Activated T-helper 2 cell treated with anti-CD3 and anti-CD28 coated beads, Interferon-gamma antibody, Interleukin-2, Interleukin-4, amounts not matched to agents 10 μg/mL and 5 μg/mL and 100 μg/mL, durations not matched to agents 14 hours and 24 hours and 36 hours (primary cell): ENCODE results near the gene LAMA3. TPM values are rescaled to one million over a fixed set of nuclear protein-coding genes. Genes with fewer than 3 reads are reported as not detected.

Source experiments
- DNase-seq: peaks from one replicate; pipeline ENCODE4 v3.0.0; 2021; ENCODE audit warnings: low spot score
- H3K27ac Mint-ChIP-seq: one replicate; pipeline ENCODE4 v1.8.0; 2021; ENCODE audit warnings: mixed read lengths
- H3K27me3 Mint-ChIP-seq: one replicate; pipeline ENCODE4 v1.8.0; 2021; ENCODE audit warnings: low read depth, mixed read lengths
- H3K36me3 Mint-ChIP-seq: one replicate; pipeline ENCODE4 v1.8.0; 2021; ENCODE audit warnings: low read depth, mixed read lengths
- H3K4me1 Mint-ChIP-seq: one replicate; pipeline ENCODE4 v1.8.0; 2021; ENCODE audit warnings: low read depth, mixed read lengths
- H3K4me3 Mint-ChIP-seq: one replicate; pipeline ENCODE4 v1.8.0; 2021; ENCODE audit warnings: low read depth, mild to moderate bottlenecking, moderate library complexity, mixed read lengths
- H3K9me3 Mint-ChIP-seq: one replicate; pipeline ENCODE4 v1.8.0; 2021; ENCODE audit warnings: mixed read lengths
- intact Hi-C: fragments of 100-400 bp; cut with micrococcal nuclease; formaldehyde crosslinking; loops from one replicate; pipeline ENCODE4 v1.15.1; 2023
- total RNA-seq: library from RNA; stranded (reverse); gene quantifications from 2 replicates; pipeline ENCODE4 v1.2.3, GENCODE V29; 2022

Gene LAMA3
- total RNA-seq = 0.05 TPM in 1 of 2 replicates, not detected in the other

- H3K36me3 Mint-ChIP-seq = no peaks in the 10 kb centered on the region
- intact Hi-C loops = no loop called here
- H3K4me3 Mint-ChIP-seq = peak within 1 kb of the TSS; percentile 17
- no peak for DNase-seq
- H3K27ac Mint-ChIP-seq = no peak within 1 kb of the TSS
- peaks cover 50% of the 10 kb centered on the region for H3K27me3 Mint-ChIP-seq
- no peaks in the 10 kb centered on the region for H3K9me3 Mint-ChIP-seq
- no peaks in the 10 kb centered on the region for H3K4me1 Mint-ChIP-seq
Observed at GRCh38 chr18:23689031-23689615, at the start of gene LAMA3. LAMA3 (plus strand) TSS chr18:23689453; CDS start chr18:23689684, 231 bp downstream.

- H3K9me3 Mint-ChIP-seq = no peaks in the 10 kb centered on the region
- H3K36me3 Mint-ChIP-seq = no peaks in the 10 kb centered on the region
Observed at GRCh38 chr18:23640052-23640451, 49.2 kb upstream of the LAMA3 start.

GRCh38 chr18:23641143-23641720 lies 48.0 kb upstream of the LAMA3 start:
- H3K4me1 Mint-ChIP-seq = no peaks in the 10 kb centered on the region
- DNase-seq = no peak
- H3K9me3 Mint-ChIP-seq = no peaks in the 10 kb centered on the region
- peaks cover 23% of the 10 kb centered on the region for H3K27me3 Mint-ChIP-seq
- no peak overlapping the region for H3K27ac Mint-ChIP-seq
- H3K4me3 Mint-ChIP-seq = no peak overlapping the region
- H3K36me3 Mint-ChIP-seq = no peaks in the 10 kb centered on the region
- intact Hi-C loops = no loop called here

More at GRCh38 chr18:23640052-23640451, 49.2 kb upstream of the LAMA3 start:
- intact Hi-C loops = no loop called here
- DNase-seq = no peak
- Mint-ChIP-seq H3K4me3 (no peak overlapping the region), H3K4me1 (peaks cover 3% of the 10 kb centered on the region), H3K27me3 (peaks cover 26% of the 10 kb centered on the region), H3K27ac (no peak overlapping the region)

- H3K36me3 Mint-ChIP-seq = no peaks in the 10 kb centered on the region
- H3K4me3 Mint-ChIP-seq = no peak overlapping the region
- H3K27me3 Mint-ChIP-seq = peaks cover 28% of the 10 kb centered on the region
- no peak for DNase-seq
- H3K9me3 Mint-ChIP-seq = no peaks in the 10 kb centered on the region
- no peak overlapping the region for H3K27ac Mint-ChIP-seq
- H3K4me1 Mint-ChIP-seq = no peaks in the 10 kb centered on the region
- intact Hi-C loops = no loop called here
Observed at GRCh38 chr18:23641937-23642666, 47.2 kb upstream of the LAMA3 start.

GRCh38 chr18:23643815-23644490 lies 45.3 kb upstream of the LAMA3 start:
- Mint-ChIP-seq H3K27ac (no peak overlapping the region), H3K27me3 (peaks cover 27% of the 10 kb centered on the region), H3K4me1 (no peaks in the 10 kb centered on the region), H3K9me3 (no peaks in the 10 kb centered on the region), H3K4me3 (no peak overlapping the region), H3K36me3 (no peaks in the 10 kb centered on the region)
- intact Hi-C loops = no loop called here
- no peak for DNase-seq

- Mint-ChIP-seq H3K4me3 (no peak overlapping the region), H3K27ac (no peak overlapping the region), H3K27me3 (peaks cover 27% of the 10 kb centered on the region), H3K36me3 (no peaks in the 10 kb centered on the region), H3K9me3 (no peaks in the 10 kb centered on the region), H3K4me1 (no peaks in the 10 kb centered on the region)
- DNase-seq = no peak
- intact Hi-C loops = no loop called here
Observed at GRCh38 chr18:23645568-23646175, 43.6 kb upstream of the LAMA3 start.

GRCh38 chr18:23646282-23646681 lies 43.0 kb upstream of the LAMA3 start:
- DNase-seq = no peak
- intact Hi-C loops = no loop called here
- Mint-ChIP-seq H3K4me1 (no peaks in the 10 kb centered on the region), H3K4me3 (no peak overlapping the region), H3K27me3 (peaks cover 27% of the 10 kb centered on the region), H3K9me3 (no peaks in the 10 kb centered on the region), H3K27ac (no peak overlapping the region), H3K36me3 (no peaks in the 10 kb centered on the region)

- Mint-ChIP-seq H3K9me3 (no peaks in the 10 kb centered on the region), H3K4me3 (no peak overlapping the region), H3K36me3 (no peaks in the 10 kb centered on the region)
Observed at GRCh38 chr18:23648456-23648855, 40.8 kb upstream of the LAMA3 start.

GRCh38 chr18:23648940-23649607 lies 40.2 kb upstream of the LAMA3 start:
- no peak for DNase-seq
- H3K4me1 Mint-ChIP-seq = no peaks in the 10 kb centered on the region
- no peaks in the 10 kb centered on the region for H3K9me3 Mint-ChIP-seq
- no peak overlapping the region for H3K4me3 Mint-ChIP-seq
- H3K27ac Mint-ChIP-seq = no peak overlapping the region
- intact Hi-C loops = no loop called here
- no peaks in the 10 kb centered on the region for H3K36me3 Mint-ChIP-seq
- peaks cover 30% of the 10 kb centered on the region for H3K27me3 Mint-ChIP-seq

More at GRCh38 chr18:23648456-23648855, 40.8 kb upstream of the LAMA3 start:
- DNase-seq = no peak
- Mint-ChIP-seq H3K4me1 (no peaks in the 10 kb centered on the region), H3K27me3 (peaks cover 31% of the 10 kb centered on the region), H3K27ac (no peak overlapping the region)
- intact Hi-C loops = no loop called here

- DNase-seq = no peak
Observed at GRCh38 chr18:23650968-23651927, 38.0 kb upstream of the LAMA3 start.

GRCh38 chr18:23652232-23652631 lies 37.0 kb upstream of the LAMA3 start:
- Mint-ChIP-seq H3K9me3 (no peaks in the 10 kb centered on the region), H3K36me3 (no peaks in the 10 kb centered on the region), H3K27me3 (peaks cover 27% of the 10 kb centered on the region), H3K4me1 (no peaks in the 10 kb centered on the region), H3K27ac (no peak overlapping the region), H3K4me3 (no peak overlapping the region)
- no peak for DNase-seq
- intact Hi-C loops = no loop called here

More at GRCh38 chr18:23650968-23651927, 38.0 kb upstream of the LAMA3 start:
- intact Hi-C loops = no loop called here
- no peaks in the 10 kb centered on the region for H3K9me3 Mint-ChIP-seq
- H3K27ac Mint-ChIP-seq = no peak overlapping the region
- H3K4me1 Mint-ChIP-seq = no peaks in the 10 kb centered on the region
- H3K27me3 Mint-ChIP-seq = peaks cover 26% of the 10 kb centered on the region
- H3K4me3 Mint-ChIP-seq = no peak overlapping the region
- H3K36me3 Mint-ChIP-seq = no peaks in the 10 kb centered on the region
